ENCODE measurements around the gene SIGLEC15.
"Not testable (repeated sequence)": the region's sequence is repeated elsewhere in the genome, so short reads cannot be mapped to it uniquely, and the experiment has no call there.

The SIGLEC15 gene

DNA sequence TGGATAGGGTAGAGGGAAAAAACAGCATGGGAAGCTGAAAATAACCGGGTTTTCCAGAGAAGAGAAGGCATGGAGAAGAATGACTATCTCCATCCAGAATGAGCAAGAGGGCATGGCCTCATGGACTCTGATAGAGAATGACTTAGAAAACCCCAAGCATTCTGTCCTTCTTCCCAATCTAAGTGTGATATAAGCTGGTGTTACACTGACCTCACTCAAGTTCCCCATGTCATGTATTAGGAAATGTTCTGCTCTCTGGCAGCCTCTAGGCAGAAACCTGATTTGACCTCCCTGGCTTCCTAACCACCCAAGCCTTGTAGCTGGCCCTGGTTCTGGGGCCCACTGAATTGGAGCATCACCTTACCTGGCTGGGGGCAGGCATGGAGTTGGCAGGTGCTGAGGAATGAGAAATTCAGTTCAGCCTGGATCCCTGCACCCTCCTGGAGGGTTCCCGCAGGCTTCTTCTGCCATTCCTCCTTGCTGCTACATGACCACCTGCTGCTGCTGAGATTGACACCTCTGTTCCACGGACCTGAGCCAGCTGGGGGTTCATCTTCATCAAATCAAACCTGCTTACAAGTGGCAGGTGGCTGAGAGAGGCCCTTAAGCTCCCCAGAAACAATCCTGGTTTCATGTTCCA lies 5.2 kb upstream of the SIGLEC15 start:
- no peak for DNase-seq

GRCh38 chr18:45821026-45821425 lies 4.4 kb upstream of the SIGLEC15 start:
- no peak for DNase-seq

- no peak for DNase-seq
Measured at GRCh38 chr18:45821711-45822110, 3.8 kb upstream of the SIGLEC15 start.

GRCh38 chr18:45826084-45826483 lies 609 bp downstream of the SIGLEC15 start:
- no peak for DNase-seq

GRCh38 chr18:45826716-45827115 lies 1.2 kb downstream of the SIGLEC15 start:
- DNase-seq: not testable (repeated sequence)

DNA sequence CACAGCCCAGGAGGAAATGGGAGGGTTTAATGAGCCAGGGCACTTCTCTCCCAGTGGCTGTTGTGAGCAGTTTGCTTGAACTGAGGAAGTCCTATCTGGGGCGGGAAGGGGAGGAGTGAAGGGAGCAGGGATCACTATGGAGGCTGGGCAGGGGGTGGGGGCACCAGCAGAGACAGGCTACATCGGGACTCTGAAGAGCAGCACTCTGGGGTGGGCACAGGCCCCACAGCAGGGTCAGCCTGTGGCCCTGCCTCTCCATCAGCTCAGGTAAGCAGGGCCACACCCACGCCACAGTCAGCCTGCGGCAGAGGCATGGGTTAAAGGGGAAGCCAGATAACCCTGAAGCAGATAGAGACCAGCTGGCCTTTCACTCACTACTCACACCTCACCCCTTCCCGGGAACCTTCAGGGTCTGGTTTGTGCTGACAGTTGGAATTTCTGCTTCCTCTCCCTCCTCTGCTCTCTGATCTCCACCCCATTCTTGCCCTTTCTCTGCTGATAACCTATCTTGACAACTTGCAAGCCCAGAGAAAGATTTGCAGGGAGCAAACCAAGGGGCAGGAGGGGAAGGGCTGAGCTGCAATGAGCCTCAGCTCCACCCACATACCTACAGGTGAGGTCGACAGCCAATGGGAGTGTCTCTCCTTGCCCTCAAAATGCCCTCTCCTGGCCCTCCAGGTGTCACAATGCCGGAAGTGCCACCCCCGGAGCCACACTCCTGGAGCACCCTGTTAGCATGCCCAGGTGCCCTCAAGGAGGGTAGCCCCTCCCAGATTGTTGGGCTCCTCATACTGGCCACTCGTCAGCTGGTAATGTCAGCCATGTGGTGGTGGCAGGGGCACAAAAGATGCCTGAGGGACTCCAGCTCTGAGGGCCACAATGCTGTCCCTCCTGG lies 3.7 kb downstream of the SIGLEC15 start:
- no peak for DNase-seq

GRCh38 chr18:45829855-45830254 lies 4.4 kb downstream of the SIGLEC15 start:
- no peak for DNase-seq

GRCh38 chr18:45830917-45831316 lies 5.4 kb downstream of the SIGLEC15 start:
- DNase-seq: no peak

- no peak for DNase-seq
Measured at GRCh38 chr18:45833846-45834245, 8.4 kb downstream of the SIGLEC15 start.

DNA sequence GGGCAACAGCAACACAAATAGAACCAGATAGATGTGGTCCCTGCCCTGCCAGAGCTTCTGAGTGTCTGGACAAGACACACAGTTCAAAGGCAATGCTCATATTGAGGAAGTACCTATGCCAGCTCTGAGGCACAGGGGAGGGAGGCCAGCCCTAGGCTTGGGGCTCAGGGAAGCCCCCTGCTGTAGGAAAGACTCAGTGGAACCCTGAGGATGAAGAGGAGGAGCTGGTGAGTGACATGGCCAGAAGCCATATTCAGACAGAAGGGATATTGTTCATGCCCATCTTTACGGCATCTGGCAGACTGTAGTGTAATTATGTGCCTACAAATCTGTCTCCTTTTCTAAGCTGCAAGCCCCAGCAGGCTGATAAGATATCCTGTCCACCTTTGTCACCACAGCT lies 8.8 kb downstream of the SIGLEC15 start:
- no peak for DNase-seq

- DNase-seq: no peak
Measured at GRCh38 chr18:45835057-45835636, 9.7 kb downstream of the SIGLEC15 start.

GRCh38 chr18:45836242-45837205 lies 11.0 kb downstream of the SIGLEC15 start:
- no peak for DNase-seq

DNA sequence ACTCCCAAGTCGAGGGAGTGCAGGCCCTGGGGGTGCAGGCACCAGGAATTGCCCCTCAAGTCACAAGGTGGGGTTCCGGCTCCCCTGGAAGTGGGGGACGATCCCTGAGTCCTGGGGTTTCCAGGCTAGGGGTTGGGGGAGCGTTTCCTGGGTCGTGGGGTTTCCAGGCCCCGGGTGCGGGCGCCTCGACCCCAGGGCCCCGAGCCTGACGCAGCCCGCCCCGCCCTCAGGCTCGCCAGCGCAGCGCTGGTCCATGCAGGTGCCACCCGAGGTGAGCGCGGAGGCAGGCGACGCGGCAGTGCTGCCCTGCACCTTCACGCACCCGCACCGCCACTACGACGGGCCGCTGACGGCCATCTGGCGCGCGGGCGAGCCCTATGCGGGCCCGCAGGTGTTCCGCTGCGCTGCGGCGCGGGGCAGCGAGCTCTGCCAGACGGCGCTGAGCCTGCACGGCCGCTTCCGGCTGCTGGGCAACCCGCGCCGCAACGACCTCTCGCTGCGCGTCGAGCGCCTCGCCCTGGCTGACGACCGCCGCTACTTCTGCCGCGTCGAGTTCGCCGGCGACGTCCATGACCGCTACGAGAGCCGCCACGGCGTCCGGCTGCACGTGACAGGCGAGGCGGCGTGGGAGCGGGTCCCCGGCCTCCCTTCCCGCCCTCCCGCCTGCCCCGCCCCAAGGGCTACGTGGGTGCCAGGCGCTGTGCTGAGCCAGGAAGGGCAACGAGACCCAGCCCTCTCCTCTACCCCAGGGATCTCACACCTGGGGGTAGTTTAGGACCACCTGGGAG lies 12.0 kb downstream of the SIGLEC15 start:
- DNase-seq: no peak

GRCh38 chr18:45838302-45839070 lies 13.0 kb downstream of the SIGLEC15 start:
- no peak for DNase-seq

GRCh38 chr18:45839414-45840395 lies 14.2 kb downstream of the SIGLEC15 start:
- DNase-seq: no peak

- no peak for DNase-seq
Measured at GRCh38 chr18:45841060-45841764, 15.7 kb downstream of the SIGLEC15 start.

DNA sequence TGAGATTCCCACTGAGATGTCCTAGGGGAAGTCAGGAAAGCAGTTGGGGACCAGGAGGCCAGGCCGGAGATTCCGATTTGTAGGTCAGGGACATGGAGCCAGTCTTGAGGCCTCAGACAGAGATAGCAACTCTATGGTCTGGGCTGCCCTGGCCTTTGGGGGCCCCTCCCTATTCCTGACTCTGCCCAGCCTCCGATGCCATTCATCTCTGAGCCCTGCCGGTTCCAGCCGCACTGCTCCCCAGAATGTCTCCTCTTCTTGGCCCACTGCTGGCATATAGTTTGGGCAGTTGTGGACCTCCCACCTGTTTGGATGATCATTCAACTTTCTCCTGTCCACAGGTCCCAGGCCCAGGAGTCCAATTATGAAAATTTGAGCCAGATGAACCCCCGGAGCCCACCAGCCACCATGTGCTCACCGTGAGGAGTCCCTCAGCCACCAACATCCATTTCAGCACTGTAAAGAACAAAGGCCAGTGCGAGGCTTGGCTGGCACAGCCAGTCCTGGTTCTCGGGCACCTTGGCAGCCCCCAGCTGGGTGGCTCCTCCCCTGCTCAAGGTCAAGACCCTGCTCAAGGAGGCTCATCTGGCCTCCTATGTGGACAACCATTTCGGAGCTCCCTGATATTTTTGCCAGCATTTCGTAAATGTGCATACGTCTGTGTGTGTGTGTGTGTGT lies 16.4 kb downstream of the SIGLEC15 start:
- DNase-seq: no peak

DNA sequence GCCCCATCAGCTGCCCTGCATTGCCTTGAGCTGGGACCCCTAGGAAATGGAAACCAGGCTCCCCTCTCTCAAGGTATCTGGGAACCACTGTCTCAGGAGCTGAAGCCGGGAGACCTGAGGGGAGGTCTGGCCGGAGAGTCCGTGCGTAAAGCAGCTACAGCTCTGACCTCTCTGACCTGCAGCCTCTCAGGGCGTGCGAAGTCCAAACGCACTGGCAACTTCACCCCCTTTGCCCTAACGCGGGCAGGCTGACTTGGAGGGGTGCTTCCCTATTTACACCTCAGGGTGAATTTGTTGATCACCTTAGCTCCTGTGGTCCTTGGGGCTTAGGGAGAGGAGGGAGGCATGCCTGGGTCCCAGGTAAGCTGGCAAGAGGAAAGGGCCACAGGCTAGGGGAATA lies 17.5 kb downstream of the SIGLEC15 start:
- no peak for DNase-seq

GRCh38 chr18:45844938-45845337 lies 19.5 kb downstream of the SIGLEC15 start:
- DNase-seq: no peak

All from activated T-cell treated with anti-CD3 and anti-CD28 coated beads for 4 hours (primary cell).